HG02759 (cell line): ENCODE data around the gene CHCHD4.
"Not testable (repeated sequence)": the region's sequence is repeated elsewhere in the genome, so short reads cannot be mapped to it uniquely, and the experiment has no call there.

Experiments
- ATAC-seq: cut with Tn5 transposase; IDR thresholded peaks from one replicate; pipeline ENCODE4 v1.9.1; 2021; ENCODE audit warnings: mild to moderate bottlenecking, moderate library complexity; ENCODE audit not compliant: unreplicated experiment

CHCHD4 gene

GRCh38 chr3:14123308-14124222, 1.1 kb downstream of the CHCHD4 start:
- ATAC-seq, result no peak

DNA sequence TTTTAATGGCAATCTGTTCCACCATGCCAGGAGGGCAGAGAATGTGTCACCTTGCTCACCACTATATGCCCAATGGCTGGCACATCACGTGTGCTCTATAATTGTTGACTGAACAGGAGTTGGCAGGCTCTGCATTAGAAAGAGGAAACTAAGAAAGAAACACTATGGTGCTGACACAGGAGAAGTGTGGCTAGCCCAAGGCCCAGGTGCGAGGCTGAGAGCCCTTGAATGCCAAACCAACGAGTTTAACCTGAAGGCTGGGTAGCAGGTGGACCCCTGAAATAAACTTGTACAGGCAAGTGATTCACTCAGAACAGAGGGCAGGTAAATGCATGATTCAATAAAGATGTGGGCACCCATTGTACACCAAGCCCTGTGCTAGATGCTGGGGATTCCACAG, 2.4 kb downstream of the CHCHD4 start:
- ATAC-seq, result no peak

- no peak for ATAC-seq
Measured at GRCh38 chr3:14121859-14122258, 2.8 kb downstream of the CHCHD4 start.

DNA sequence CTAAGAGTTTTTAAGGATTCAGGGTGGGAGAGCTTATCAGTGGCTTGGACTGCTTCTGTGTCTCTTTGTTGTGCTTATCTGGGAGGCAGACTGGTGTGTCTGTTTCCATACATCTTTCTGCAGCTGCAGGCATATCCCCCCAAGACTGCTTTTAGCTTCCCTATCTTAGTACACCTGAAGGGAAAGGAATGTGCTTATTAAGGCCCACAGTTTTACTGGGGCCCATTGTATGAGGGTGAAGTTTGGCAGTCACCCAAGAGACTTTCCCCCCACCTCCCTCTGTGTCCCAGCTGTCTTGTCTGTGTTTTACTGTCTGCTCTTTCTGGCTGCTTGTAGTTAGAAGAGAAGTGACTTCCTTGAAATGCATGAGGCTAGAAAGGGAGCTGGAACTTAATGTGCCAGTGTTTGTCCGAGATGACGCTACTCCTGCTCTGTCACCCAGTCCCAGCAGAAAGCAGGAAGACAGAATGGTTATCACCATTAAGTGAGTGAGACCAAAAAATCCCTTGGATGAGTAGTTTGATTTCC, 3.7 kb downstream of the CHCHD4 start:
- ATAC-seq, result not testable (repeated sequence)

DNA sequence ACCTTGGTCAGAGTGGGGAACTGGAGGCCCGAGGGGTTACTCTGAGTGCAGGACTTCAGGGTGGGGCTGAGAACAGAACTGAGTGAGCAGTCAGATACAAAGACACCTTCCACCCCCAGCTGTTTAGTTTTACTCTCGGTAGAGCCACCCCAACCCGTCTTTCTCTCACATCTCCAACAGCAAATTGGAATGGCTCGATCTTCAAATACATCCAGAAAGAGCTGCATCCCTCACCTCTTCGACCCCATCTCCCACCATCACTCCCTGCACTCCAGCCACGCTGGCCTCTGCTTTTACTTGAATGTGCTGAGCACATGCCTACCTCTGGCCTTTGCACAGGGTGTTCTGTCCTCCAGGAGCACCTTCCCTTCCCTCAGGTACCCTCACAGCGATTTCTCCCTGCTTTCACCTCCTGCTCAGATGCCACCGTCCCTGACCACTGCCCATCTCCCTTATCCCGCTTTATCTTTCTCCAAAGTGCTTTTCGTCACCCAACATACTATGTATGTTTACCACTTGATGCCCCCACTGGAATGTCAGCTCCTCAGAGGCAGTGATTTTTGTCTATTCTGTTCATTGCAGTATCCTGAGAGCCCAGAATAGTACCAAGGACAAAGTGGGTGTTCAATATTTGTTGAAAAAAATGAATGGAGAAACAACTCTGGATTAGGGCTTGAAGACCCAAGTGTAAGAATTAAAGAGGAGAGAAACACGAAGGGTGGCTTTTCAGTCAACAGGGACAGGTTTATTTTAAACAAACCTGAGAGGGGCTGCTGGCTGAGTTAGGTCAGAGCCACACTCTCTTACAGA, 4.4 kb downstream of the CHCHD4 start:
- ATAC-seq, result no peak

DNA sequence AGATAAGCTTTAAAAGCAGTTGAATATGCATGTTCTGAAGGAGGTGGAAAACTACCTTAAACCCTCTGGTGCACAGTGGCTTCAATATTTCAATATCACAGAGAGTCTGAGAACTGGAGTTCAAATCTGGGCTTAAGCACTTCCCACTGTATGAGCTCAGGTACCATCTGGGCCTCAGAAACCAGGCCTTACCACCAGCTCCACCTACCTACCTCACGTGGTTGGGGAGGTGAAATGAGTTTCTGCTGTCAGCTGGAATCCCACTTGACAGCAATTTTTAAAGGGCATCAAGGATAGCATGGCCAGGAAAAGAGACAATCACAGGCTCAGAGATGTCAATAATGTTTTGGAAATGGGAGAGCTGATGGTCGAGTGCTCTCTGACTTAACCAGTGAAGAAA, 5.0 kb downstream of the CHCHD4 start:
- ATAC-seq, result no peak

GRCh38 chr3:14118400-14119381, 6.0 kb downstream of the CHCHD4 start:
- no peak for ATAC-seq

- ATAC-seq, result no peak
Measured at GRCh38 chr3:14117468-14118399, 6.9 kb downstream of the CHCHD4 start.

DNA sequence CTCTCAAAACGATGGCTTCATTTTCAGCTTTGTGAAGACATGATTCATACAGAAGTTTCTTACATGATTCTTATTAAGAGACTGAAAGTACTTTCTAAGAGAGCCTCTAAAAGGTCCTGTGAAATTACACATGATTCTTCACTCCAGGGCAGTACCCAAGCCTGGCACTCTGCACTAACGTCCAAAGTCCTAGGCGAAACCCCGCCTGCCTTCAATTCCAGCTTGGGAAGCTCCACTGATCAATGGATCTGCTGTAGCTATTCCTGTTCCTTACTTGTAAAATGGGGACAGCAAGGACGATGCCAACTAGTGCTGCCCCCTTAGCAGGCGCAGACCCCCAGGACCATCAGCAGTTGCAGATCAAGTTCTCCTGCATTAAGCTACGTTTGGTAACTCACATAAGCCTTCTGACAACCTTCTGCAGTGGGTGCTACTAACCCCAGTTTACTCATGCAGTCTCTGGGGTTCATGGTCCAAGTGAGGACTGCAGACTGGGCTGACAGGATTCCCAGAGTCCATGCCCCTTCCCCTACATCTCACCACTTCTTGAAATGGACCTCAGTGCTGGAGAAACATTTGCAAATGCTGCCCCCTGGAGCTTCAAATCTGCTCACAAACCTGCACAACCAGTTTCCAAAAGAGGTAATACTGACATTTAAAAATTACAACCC, 10.6 kb downstream of the CHCHD4 start:
- no peak for ATAC-seq

DNA sequence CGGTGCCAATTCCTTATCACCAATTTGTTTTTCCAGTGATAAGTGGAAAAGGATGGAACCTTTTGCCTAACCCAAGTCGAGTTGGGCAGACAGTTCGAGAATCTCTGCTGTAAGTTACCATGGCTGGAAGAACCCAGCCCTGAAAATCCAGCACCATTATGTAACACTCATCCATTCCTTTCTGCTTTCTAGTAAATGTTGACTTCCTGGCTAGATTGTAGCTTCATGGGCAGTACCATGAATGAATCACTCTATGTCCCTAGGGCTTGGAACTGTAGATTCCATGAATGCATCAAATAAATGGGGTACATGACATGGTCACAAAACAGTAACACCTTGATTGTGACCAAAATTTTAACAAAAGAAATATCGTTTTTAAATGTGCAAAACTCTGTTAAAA, 14.0 kb downstream of the CHCHD4 start:
- ATAC-seq, result no peak

- ATAC-seq, result not testable (repeated sequence)
Measured at GRCh38 chr3:14109821-14110220, 14.8 kb downstream of the CHCHD4 start.

- ATAC-seq, result no peak
Measured at GRCh38 chr3:14097616-14098391, 26.9 kb downstream of the CHCHD4 start.

DNA sequence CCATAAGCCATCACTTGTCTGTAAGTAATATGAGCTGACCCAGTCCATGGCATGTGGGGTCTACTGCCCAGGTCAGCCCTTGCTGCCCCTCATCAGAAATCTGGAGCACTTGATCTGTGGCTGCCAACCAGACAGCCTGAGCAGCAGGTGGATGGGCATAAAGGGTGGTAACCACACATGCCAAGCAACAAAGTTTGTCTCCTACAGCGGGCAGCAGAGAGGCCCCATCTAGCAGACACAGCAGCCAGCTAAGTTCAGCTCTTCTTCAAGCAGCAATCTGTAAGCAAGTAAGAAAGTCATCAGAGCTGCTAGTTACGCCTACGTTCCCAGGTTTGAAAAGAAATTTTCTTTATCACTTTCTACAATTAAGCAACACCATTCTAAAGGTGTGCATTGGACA, 27.9 kb downstream of the CHCHD4 start:
- ATAC-seq, result no peak

DNA sequence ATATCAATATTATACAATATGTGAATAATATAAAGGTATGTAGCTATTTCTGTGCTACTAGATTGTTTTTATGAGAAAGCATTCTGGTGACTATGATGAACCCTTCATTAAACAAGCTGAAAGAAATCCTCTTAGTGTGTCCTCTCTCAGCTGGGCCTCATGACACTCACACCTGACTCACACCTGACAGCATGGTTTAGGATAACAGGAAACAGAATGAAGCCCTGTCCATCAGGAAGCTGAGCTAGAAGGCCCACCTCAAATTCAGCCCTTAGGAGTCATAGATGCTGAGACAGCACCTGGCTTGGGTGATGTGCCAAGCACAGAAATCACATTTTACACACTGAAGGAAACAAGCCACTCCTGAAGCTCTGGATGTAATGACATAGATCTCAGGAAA, 30.8 kb downstream of the CHCHD4 start:
- ATAC-seq, result no peak

DNA sequence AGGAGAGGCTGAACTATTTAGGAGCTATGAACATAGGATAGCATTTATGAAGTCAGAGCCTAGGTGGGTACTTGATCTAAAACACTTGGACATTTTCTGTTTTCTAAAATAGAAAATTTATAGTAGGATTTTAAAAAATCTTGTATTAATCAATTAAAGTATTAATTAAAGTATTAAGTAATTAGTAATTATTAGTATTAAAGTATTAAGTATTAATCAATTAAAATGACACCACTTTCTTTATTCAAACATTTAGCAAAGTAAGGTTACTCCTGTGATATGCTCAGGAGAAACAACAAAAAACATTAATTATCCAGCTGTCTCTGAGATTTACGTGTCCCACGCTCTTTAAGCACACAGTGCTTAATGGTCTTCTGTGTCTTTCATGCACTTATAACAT, 32.2 kb downstream of the CHCHD4 start:
- no peak for ATAC-seq

DNA sequence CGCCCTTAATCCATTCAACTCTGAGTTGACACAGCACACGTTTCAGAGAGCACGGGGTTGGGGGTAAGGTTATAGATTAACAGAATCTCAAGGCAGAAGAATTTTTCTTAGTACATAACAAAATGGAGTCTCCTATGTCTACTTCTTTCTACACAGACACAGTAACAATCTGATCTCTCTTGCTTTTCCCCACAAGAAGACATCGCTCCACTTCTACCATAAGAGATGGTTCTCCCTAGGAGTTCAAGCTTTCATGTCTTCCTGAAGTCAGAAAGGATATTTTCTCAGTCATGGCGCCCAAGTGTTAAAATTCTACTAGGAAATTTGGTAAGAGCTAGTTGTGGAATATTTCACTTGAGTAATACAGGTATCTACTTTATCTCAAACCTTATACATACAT, 32.7 kb downstream of the CHCHD4 start:
- ATAC-seq, result not testable (repeated sequence)

DNA sequence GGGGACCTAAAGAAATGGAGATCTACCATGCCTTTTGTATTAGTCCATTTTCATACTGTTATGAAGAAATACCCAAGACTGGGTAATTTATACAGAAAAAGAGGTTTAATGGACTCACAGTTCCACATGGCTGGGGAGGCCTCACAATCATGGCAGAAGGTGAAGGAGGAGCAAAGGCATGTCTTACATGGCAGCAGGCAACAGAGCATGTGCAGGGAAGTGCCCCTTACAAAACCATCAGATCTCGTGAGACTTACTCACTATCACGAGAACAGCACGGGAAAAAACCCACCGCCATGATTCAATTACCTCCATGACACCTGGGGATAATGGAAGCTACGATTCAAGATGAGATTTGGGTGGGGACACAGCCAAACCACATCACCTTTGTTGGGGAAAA, 37.2 kb downstream of the CHCHD4 start:
- ATAC-seq, result not testable (repeated sequence)

DNA sequence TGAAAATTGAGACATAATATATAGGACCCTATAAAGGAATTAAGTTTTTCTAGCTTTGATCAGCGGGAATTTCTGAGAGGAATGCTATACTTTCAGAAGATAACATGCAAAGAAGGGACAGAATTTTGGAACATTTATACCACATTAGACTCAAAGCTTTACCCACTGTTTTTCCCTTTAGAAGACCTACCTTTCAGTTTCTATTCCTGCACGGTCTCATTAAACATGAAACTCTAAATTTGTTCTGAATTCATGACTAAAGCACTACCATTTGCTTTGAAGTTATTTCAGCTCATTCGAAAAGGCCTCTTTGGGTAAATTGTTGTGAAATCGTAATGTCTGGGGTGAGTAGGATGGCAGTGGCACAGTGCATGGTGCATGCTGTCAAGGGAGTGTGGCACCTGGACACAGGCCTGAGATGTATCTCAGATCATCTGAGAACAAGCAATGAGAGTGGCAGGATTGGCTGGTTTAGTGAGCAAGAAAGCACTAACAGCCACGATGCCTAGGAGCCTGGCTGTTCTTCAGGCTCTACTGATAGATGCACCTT, 42.5 kb downstream of the CHCHD4 start:
- ATAC-seq, result no peak
